HepG2 (cell line): ENCODE measurements around the gene PSKH1. TPM values are rescaled to one million over a fixed set of nuclear protein-coding genes. Genes with fewer than 3 reads are reported as not detected.

ENCODE experiments used
- ATM ChIP-seq: fragments of 450-650 bp; IDR thresholded peaks from 2 replicates; pipeline ENCODE4 v1.7.1; 2017; ENCODE audit warnings: mild to moderate bottlenecking, borderline replicate concordance
- CBX5 ChIP-seq: sonication (generic); formaldehyde crosslinking; IDR thresholded peaks from 2 replicates; pipeline ENCODE4 v1.4.0; 2020; ENCODE audit warnings: missing genetic modification reagents, borderline replicate concordance
- CENPX ChIP-seq: sonication (generic); formaldehyde crosslinking; IDR thresholded peaks from 2 replicates; pipeline ENCODE4 v1.9.0; 2021; ENCODE audit warnings: mild to moderate bottlenecking, missing genetic modification reagents, moderate library complexity
- FIP1L1 ChIP-seq: fragments of 200-400 bp; formaldehyde crosslinking; IDR thresholded peaks from 2 replicates; pipeline ENCODE4 v1.6.1; 2018; ENCODE audit warnings: low read depth, mild to moderate bottlenecking, low read length, moderate library complexity, borderline replicate concordance; ENCODE audit not compliant: insufficient read depth
- FOXK1 ChIP-seq: sonication (generic); formaldehyde crosslinking; IDR thresholded peaks from 2 replicates; pipeline ENCODE4 v1.4.0; 2020; ENCODE audit warnings: low read depth, missing genetic modification reagents, borderline replicate concordance
- GZF1 ChIP-seq: sonication (generic); formaldehyde crosslinking; IDR thresholded peaks from 2 replicates; pipeline ENCODE4 v1.5.1; 2020; ENCODE audit warnings: mild to moderate bottlenecking, missing genetic modification reagents
- HHEX ChIP-seq: IDR thresholded peaks from 2 replicates; pipeline ENCODE4 v1.6.1; 2016; ENCODE audit warnings: control low read depth
- KLF9 ChIP-seq: IDR thresholded peaks from 2 replicates; pipeline ENCODE4 v1.6.1; 2016; ENCODE audit warnings: low read depth
- LBX2 ChIP-seq: sonication (generic); formaldehyde crosslinking; IDR thresholded peaks from 2 replicates; pipeline ENCODE4 v1.5.0; 2020; ENCODE audit warnings: missing genetic modification reagents, mild to moderate bottlenecking, borderline replicate concordance
- MBD4 ChIP-seq: IDR thresholded peaks from 2 replicates; pipeline ENCODE4 v1.6.1; 2012; ENCODE audit warnings: low read length, inconsistent platforms, borderline replicate concordance
- MLLT10 ChIP-seq: sonication (generic); formaldehyde crosslinking; IDR thresholded peaks from 2 replicates; pipeline ENCODE4 v1.4.0; 2020; ENCODE audit warnings: missing genetic modification reagents
- PRDM15 ChIP-seq: sonication (generic); formaldehyde crosslinking; IDR thresholded peaks from 2 replicates; pipeline ENCODE4 v1.4.0; 2020; ENCODE audit warnings: missing genetic modification reagents
- SAP130 ChIP-seq: IDR thresholded peaks from 2 replicates; pipeline ENCODE4 v1.6.1; 2016; ENCODE audit warnings: low read depth
- SKI ChIP-seq: fragments of 450-650 bp; IDR thresholded peaks from one replicate; pipeline ENCODE4 v1.6.1; 2018; ENCODE audit warnings: mild to moderate bottlenecking; ENCODE audit not compliant: partially characterized antibody
- SNAPC4 ChIP-seq: sonication (generic); formaldehyde crosslinking; IDR thresholded peaks from 2 replicates; pipeline ENCODE4 v1.4.0; 2020; ENCODE audit warnings: mild to moderate bottlenecking, missing genetic modification reagents
- SP2 ChIP-seq: sonication (generic); formaldehyde crosslinking; IDR thresholded peaks from 2 replicates; pipeline ENCODE4 v1.5.1; 2020; ENCODE audit warnings: mild to moderate bottlenecking, missing genetic modification reagents
- ZC3H13 ChIP-seq: sonication (generic); formaldehyde crosslinking; IDR thresholded peaks from 2 replicates; pipeline ENCODE4 v1.8.1; 2023; ENCODE audit warnings: mild to moderate bottlenecking, missing genetic modification reagents, moderate library complexity
- ZNF232 ChIP-seq: sonication (generic); formaldehyde crosslinking; IDR thresholded peaks from 2 replicates; pipeline ENCODE4 v1.4.0; 2020; ENCODE audit warnings: missing genetic modification reagents, borderline replicate concordance
- ZNF30 ChIP-seq: sonication (generic); formaldehyde crosslinking; IDR thresholded peaks from 2 replicates; pipeline ENCODE4 v1.5.0; 2020; ENCODE audit warnings: mild to moderate bottlenecking, missing genetic modification reagents
- ZNF350 ChIP-seq: sonication (generic); formaldehyde crosslinking; IDR thresholded peaks from 2 replicates; pipeline ENCODE4 v1.4.0; 2020; ENCODE audit warnings: mild to moderate bottlenecking, low read depth, missing genetic modification reagents, borderline replicate concordance
- ZNF354B ChIP-seq: sonication (generic); formaldehyde crosslinking; IDR thresholded peaks from 2 replicates; pipeline ENCODE4 v1.8.0; 2022; ENCODE audit warnings: mild to moderate bottlenecking, missing genetic modification reagents
- ZNF589 ChIP-seq: sonication (generic); formaldehyde crosslinking; conservative IDR thresholded peaks from 2 replicates; pipeline ENCODE4 v1.8.0; 2022; ENCODE audit warnings: mild to moderate bottlenecking, moderate library complexity, missing genetic modification reagents
- ZNF720 ChIP-seq: sonication (generic); formaldehyde crosslinking; IDR thresholded peaks from 2 replicates; pipeline ENCODE4 v1.4.0; 2020; ENCODE audit warnings: missing genetic modification reagents
- ZNF883 ChIP-seq: sonication (generic); formaldehyde crosslinking; IDR thresholded peaks from 2 replicates; pipeline ENCODE4 v1.5.1; 2020; ENCODE audit warnings: mild to moderate bottlenecking, missing genetic modification reagents; ENCODE audit errors: not compliant biosample characterization
- polyA plus RNA-seq, 8 experiments: library from polyadenylated mRNA; depleted of rRNA in 3 of 8; stranded (reverse) in 7 of 8; unstranded in 1 of 8; fragments of >200 nt; fragmentation: Illumina TruSeq in 4 of 8; extraction: Trizol in 4 of 8; gene quantifications; 2 replicates each; pipeline versions ENCODE4 v1.2.1 to v1.2.3, GENCODE V29; 2011 to 2016; ENCODE audit warnings: low read depth in 4 of 8, missing spikeins in 1 of 8, mixed read lengths in 1 of 8; ENCODE audit not compliant: insufficient read depth in 1 of 8
- total RNA-seq, 5 experiments: library from RNA; depleted of rRNA; stranded (reverse); fragments of >200 nt; fragmentation: Illumina TruSeq; extraction: Trizol; gene quantifications; 2 replicates each; pipeline ENCODE4 v1.2.3, GENCODE V29; 2016; ENCODE audit warnings: low read depth in 1 of 5

Gene PSKH1
- total and polyA plus RNA-seq, 2 of the 13 experiments (the other 11 are each of a cell fraction or from before 2014, with no cell fraction given): 8.4 to 19.1 TPM

GRCh38 chr16:67883872-67884261 lies 9.2 kb upstream of the PSKH1 start (continued):
- TF ChIP-seq ZC3H13 (CRISPR knock-in tag): no peak
- no peak for TF ChIP-seq GZF1 (CRISPR knock-in tag)
- no peak for TF ChIP-seq LBX2 (CRISPR knock-in tag)
- TF ChIP-seq ZNF720 (CRISPR knock-in tag): no peak
- no peak for TF ChIP-seq SKI
- TF ChIP-seq FOXK1 (CRISPR knock-in tag): peak; percentile 27; the same call in 1 of the 2 replicates
- no peak for TF ChIP-seq MLLT10 (CRISPR knock-in tag)
- peak; percentile 81; the same call in 1 of the 2 replicates for TF ChIP-seq CBX5 (CRISPR knock-in tag)
- no peak for TF ChIP-seq SNAPC4
- no peak for TF ChIP-seq ZNF350 (CRISPR knock-in tag)
- no peak for TF ChIP-seq ZNF589 (CRISPR knock-in tag)
- TF ChIP-seq ZNF30 (CRISPR knock-in tag): no peak
- no peak for TF ChIP-seq ZNF883 (CRISPR knock-in tag)
- TF ChIP-seq ZNF232 (CRISPR knock-in tag): no peak
- TF ChIP-seq MBD4: no peak
- no peak for TF ChIP-seq ATM
- no peak for TF ChIP-seq SP2 (CRISPR knock-in tag)
- TF ChIP-seq PRDM15 (CRISPR knock-in tag): no peak
- no peak for TF ChIP-seq HHEX
- TF ChIP-seq SAP130 (CRISPR knock-in tag): peak; percentile 8; the same call in 1 of the 2 replicates
- TF ChIP-seq FIP1L1: no peak
- TF ChIP-seq CENPX (CRISPR knock-in tag): no peak
- TF ChIP-seq ZNF354B (CRISPR knock-in tag): no peak
- no peak for TF ChIP-seq KLF9 (CRISPR knock-in tag)
